HG03175 (cell line): ENCODE data around the gene DNAJA1.

ENCODE experiments used
- ATAC-seq: cut with Tn5 transposase; IDR thresholded peaks from one replicate; pipeline ENCODE4 v1.9.1; 2021; ENCODE audit warnings: mild to moderate bottlenecking, moderate library complexity; ENCODE audit not compliant: unreplicated experiment

DNAJA1 gene

DNA sequence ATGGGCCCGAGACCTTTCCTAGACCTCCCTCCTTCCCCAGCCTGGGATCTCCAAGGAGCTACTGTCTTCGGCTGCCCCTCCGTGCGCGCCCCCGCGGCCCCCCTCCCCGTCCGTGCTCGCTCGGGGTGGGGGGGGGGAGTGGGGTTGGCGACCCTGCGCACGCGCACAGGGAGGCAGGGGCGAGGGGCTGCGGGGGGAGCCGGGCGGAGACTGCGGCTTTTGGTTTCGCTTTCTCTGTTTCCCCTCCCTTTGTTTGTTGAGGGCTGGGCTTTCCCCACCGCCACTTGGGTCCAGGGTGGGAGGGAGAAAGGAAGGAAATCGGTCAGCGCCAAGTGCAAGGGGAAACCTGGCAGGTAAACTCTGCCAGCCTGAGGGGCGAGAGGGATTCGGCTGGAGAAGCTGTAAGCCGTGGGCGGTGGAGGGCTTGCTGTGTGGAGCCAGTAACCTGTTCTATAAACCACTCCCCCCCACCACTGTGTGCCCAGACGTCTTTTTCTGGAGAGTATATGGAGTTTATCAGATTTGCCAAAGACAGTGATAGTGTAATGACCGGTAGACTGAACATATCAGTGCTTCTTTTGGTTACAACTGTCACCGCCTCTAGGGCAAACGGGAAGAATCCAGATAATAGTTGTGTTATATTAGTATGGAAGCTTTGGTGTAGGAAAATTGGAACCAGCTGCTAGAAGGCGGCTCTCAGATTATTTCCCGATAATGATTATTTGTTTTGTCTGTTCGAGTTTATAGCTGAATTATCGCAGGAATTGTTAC, 684 bp downstream of the DNAJA1 start:
- peak; percentile 28 for ATAC-seq

DNA sequence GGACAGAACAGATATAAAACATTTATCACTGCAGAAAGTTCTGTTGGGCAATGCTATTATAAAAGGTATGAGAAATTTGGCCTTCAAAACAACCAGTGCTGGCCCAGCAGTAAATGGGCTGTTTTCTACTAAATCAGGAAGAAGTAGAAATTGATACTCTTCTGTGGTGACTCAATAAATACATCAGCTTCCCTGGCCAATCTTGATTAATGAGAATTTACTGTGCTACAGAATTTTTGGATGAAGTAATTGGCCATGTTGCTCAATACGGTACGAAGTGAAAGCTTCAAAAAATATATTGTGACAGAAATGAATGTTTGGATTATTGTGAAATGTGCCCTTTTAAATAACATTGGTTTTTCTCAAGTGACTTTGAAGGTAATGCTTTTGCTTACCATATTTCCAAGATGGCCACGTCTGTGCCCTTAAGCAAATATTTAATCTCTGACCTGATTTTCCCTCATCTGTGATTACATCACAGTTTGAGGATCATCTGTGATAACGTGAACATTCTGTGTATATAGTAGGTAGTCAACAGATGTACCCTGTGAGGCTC, 4.2 kb downstream of the DNAJA1 start:
- ATAC-seq: no peak

DNA sequence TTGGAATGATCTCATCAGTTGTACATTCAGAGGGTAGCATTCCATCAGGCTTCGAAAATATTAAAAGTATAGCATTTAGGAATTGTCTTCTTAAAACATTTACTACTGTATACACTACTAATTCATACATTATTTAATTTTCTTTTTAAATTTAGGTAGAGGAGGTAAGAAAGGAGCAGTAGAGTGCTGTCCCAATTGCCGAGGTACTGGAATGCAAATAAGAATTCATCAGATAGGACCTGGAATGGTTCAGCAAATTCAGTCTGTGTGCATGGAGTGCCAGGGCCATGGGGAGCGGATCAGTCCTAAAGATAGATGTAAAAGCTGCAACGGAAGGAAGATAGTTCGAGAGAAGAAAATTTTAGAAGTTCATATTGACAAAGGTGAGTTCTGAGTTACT, 5.2 kb downstream of the DNAJA1 start:
- ATAC-seq: no peak

DNA sequence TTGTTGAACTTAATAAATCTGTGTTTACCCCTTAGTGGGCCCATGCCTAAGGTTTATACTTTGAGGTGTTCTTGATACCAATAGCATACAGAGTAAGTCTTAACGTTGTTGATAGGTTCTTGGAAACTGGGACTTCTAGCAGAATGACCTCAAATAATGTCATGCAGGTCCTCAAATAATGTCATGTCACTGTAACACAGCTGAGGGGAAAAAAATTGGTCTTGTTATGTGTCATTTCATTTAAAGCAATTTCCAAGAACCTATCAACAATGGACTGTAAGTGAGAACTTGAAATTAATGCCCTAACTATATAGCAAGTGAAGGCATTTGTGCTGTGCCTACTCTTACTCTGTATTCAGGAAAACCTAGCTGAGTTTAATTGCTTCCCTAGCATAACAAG, 7.2 kb downstream of the DNAJA1 start:
- ATAC-seq: no peak

DNA sequence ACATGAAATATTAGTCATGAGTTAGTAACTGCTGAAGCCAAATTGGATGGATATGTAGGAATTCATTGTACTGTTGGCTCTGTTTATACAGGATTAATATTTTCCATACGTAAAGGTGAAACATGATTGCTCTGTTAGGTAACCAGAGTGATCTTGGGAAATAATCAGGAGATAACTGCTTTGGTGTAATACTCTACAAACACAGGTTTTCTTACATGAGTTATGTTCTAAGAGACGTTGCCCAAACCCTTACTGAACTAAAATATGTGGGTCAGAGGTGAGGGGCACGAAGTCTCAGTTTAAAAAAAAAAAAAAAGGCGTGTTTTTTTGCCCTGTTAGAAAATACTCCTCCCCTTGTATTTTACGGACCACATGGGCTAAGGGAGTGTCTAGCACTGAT, 7.8 kb downstream of the DNAJA1 start:
- no peak for ATAC-seq

DNA sequence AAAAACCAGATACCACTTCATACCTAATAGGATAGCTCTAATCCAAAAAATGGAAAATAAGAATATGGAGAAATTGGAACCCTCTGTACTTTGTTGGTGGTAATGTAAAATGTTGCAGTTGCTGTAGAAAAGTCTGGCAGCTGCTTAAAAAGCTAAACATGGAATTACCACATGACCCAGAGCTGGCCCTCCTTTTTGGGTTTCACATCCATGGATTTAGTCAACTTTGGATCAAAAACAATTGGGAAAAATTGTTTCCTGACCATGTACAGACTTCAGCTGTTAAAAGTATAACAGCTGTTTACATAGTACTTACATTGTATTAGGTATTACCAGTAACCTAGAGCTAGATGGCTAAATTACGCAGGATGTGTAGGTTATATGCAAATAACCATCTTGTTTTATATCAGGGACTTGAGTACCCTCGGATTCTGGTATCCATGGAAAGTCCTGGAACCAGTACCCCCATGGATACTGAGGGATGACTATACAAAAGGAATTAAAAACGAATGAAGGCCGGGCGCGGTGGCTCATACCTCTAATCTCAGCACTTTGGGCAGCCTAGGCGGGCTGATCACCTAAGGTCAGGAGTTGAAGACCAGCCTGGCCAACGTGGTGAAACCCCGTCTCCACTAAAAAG, 15.8 kb downstream of the DNAJA1 start:
- no peak for ATAC-seq

DNA sequence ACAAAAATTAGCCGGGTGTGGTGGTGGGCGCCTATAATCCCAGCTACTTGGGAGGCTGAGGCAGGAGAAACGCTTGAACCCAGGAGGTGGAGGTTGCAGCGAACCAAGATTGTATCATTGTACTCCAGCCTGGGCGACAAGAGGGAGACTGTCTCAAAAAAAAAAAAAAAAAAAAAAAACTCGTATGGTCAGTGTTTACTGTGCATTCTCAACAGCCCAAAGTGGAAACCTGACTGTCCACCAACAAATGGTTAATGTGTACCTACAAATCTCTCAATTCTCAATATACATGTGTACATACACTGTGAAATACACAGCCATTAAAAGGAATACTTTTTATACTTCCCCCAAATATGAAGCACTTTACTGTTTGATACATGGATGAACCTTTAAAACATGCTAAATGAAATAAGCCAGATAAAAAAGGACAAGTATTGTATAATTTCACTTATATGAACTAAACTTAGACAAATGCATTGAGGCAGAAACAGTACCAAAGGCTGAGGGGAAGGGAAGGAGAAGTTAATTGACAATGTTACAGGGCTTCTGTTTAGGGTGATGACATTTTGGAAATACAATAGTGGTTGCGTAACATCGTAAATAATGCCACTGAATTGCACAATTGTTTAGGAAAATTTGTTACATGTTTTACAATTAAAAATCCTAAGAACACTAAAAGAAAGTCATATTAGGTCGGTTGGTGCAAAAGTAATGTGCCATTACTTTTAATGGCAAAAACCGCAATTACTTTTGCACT, 16.5 kb downstream of the DNAJA1 start:
- ATAC-seq: no peak

DNA sequence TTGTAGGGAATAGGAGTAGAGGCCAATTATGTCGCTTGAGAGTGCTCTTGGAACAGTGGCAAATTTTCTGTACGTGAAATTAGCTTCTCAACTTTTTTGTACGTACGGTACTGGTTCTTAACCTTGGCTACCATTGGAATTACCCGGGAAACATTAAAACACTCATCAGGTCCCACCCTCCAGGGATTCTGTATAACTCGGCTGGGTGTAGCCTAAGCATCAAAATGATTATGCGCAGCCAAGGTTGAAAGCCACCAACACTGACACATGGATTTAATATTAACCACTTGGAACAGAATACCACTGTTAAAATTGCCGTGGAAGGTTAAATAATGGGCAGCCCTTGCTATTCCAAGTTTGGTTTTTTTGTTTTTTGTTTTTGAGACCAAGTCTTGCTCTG, 17.4 kb downstream of the DNAJA1 start:
- ATAC-seq: no peak

DNA sequence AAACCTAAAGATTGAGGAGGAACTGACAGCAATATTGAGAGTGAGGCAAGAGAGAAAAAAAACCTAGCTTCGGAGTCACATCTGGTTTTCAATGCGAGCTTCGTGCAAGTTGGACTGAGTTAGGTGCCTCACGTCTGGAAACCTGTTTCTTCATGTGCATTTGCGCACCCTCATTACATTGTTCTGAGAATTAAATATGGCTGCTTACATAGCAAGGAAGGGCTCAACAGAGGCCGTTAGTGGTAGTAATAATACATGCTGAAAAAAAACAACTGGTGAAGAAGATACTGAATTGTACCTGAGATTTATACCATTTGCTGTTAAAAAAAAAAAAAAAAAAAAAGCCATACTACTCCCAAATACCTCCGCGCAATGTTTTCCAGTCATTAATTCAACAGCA, 18.6 kb downstream of the DNAJA1 start:
- no peak for ATAC-seq

DNA sequence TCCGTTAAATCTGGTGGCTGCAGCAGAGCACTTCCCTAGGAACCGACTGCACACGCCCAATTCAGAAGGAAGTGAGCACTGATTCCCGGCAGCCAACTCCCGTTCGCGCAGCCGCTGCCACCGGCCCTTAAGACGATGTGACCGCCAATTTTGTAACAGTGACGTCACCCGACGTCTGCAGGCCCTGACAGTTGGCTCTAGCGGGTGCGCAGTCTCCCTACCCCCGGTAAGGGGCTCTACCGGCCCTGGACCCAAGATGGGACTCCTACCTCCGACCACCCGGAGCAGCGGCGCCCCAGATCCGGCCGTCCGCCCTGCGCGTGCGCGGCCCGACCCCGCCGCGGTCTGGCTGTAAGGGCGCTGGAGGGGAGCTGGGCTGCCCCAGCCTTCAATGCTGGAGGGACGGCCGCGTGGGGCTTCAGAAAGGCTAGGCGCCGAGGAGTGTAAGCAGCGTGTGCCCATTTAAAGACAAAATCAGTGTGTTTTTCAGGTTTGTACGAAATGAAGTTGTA, 19.1 kb downstream of the DNAJA1 start:
- peak; percentile 83 for ATAC-seq

DNA sequence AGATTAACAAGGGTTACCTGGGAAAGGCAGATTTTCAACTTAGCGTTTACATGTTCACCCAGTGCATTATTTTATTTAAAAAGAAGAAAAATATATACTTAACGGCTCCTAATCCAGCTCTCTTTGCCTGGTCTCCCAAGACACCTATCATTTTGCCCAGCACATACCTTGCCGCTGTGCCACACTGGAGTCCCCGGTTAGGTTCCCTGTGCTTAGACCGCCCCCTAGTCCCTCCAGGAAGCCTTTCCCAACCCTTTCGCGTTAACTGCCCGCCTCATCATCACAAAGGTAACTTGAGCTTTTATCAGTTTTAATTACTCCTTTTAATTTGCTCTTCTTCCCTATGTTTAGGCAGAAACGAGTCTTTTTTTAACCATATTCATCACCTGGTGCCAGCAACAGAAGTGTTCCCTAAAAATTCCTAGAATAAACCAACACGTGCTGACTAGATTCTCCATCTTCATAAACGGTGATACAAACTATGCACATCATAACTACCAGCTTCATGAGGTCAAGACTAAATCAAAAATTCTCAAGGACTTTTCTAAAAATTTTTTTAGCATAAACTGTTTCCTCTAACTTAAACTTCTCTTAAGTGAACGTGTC, 19.7 kb downstream of the DNAJA1 start:
- peak; percentile 3 for ATAC-seq

DNA sequence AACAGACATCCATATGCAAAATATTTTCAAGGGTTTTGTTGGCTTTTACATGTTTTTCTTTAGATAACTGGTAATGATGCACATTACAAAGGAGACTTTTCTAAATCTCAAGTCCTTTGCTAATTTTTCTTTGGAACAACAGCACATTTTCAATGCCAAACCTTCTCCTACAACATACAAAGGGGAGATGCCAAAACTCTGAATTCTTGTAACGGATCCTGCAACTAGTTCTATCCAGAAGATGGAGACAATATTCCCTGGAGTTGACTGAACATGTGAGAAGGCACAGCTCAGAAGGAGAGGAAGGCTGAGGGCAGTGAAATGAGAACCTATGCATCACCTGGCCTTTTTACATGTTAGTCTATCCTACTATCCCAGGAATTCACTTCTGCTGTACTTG, 21.0 kb downstream of the DNAJA1 start:
- no peak for ATAC-seq

DNA sequence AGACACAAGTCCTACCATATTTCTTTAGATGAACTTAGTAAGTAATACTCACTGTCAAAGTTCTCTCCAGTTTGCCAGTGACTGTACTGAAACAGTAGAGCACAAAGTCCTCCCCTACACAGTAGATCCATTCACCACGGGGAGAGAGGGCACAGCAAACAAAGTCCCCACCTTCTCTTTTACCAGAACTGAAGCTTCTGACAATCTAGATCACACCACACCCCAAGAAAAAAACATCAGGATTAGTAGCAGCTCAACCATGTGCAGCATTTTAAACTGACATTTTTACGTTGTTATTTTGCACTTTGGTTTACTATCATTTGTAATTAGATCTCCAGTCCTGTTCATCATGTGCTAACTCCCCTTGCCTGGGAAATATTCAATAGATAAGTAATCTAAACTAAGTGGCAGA, 23.0 kb downstream of the DNAJA1 start:
- no peak for ATAC-seq

DNA sequence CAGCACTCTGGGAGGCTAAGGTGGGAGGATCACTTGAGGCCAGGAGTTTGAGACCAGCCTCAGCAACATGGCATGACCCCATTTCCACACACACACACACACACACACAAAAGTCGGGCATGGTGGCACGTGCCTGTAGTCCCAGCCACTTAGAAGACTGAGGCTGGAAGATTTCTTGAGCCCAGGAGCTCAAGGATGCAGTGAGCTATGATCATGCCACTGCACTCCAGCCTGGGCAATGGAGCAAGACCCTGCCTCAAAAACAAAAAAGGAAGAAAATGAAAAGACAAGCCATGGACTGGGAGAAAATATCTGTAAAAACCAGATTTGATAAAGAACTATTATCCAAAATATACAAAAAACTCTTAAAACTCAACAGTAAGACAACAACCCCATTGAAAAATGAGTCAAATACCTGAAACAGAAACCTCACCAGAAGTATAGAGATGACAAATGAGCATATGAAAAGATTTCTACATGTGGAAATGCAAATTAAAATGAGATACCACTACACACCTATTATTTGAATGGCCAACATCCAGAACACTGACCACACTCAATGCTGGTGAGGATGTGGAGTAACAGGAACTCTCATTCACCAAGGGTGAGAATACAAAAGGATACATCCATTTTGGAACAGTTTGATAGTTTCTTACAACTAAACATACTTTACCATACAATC, 24.7 kb downstream of the DNAJA1 start:
- peak; percentile 74 for ATAC-seq

DNA sequence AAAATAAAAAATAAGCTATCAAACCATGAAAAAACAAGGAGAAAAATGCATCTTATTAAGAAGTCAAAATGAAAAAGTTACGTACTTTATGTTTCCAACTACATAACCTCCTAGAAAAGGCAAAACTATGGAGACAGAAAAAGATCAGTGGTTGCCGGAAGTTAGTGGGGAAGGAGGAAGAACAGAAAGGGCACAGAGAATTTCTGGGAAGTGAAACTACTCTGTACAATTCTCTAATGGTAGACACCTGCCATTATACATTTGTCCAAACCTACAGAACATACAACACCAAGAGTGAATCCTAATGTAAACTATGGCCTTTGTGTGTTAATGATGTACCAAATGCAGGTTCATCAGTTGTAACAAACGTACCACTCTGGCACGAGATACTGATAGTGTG, 26.1 kb downstream of the DNAJA1 start:
- no peak for ATAC-seq

DNA sequence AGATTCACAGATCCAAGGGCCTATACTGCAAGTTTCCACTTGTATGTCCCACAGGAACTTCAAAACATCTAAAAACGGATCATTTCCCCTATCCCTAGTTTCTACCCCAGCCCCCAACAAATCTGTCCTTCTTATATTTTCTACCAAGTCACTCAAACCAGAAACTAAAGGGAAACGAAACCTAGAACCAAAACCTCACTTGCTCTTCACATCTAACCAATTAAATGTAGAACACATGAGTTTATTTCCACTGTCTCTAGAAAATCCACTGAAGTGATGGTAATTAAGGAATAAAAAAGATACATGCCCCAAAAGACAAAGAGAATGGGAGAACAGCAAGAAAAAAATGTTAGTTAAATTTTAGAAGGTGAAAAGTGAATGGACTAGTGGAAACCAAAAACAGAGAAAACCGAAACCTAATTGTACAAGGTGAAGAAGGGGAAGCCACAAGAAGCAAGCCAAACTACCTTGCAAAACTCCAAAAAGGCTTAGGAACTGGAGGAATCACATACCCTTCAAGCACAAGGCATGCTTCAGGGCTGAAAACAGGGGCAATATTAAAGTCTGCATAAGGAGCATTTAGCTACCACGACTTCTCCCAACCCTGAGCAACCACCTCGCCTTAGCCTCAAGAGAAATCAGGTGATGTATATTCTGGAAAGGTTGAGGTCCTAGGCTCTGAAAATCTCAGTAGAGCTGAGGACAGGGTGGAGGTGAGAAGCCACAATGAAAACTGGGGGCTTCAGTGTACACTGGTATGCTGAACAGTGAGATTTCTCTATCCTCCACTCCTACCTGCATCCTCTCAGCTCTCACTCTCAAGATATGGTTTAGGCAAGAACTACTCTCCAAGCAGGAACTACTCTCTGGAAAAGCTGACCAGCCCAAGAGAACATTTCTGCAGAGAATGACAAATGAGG, 40.3 kb downstream of the DNAJA1 start:
- peak; percentile 85 for ATAC-seq

DNA sequence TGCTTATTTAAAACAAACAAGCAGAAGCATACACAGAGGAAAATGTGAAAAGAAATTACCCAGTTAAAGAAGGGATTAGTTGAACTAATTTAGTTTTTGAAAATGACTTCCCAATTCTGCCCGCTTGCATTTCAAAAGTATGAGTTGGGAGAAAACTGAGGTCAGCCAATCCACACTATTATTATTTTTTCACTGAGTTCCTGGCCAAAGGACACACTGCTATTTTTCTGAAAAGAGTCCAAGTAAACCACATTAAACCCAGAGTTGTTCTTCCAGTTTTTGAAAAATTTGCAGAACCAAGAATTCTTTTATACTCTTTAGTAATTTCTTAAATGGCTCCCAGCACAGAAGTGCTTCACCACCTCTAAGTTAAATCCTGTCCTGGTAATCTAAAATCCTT, 43.9 kb downstream of the DNAJA1 start:
- no peak for ATAC-seq

DNA sequence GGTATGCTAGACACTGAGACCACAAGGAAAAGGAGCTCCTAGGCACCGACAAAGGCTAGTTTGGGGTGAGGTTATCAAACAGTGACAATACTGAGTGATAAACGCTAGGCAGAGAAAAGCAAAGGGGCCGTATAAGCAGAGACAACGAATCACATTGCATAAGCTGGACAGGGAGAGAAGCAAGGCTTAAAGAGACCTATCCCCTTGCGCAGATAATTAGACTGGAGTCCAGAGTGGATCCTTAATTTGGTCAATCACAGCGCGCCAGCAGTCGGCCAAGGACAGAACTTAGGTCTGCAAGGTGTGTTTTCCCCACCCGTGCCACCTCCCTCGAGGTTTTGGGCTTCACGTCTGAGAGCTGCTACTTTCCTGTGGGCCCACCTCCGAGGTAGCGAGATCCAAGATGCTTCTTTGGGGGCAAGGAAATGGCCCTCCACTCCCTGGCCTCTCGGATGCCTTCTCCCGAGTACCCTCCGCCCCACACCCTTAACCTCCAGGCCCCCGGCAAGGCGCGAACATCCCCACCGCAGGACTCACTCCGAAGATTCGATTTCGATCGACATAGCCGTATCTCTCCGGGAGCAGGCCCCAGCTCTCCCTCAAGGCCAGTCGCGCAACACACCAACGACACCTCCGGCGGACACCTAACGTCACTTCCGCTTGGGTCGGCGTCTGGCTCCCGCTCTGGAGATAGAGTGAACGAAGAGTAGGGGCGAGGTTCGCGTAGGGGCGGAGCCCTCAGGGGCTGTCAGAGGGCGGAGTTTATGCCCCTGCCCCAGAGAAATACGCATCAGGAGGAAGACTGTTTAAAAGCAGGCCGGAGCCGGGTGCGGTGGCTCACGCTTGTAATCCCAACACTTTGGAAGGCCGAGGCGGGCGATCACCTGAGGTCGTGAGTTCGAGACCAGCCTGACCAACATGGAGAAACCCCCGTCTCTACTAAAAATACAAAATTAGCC, 51.3 kb downstream of the DNAJA1 start, which contains the start of gene SMU1:
SMU1 (minus strand) TSS at position 629 of the 959 bp plus-strand sequence; CDS start at position 563, 66 bp downstream.
- ATAC-seq: peak; percentile 99
